ENCODE data around the gene NKAPD1.

DNA sequence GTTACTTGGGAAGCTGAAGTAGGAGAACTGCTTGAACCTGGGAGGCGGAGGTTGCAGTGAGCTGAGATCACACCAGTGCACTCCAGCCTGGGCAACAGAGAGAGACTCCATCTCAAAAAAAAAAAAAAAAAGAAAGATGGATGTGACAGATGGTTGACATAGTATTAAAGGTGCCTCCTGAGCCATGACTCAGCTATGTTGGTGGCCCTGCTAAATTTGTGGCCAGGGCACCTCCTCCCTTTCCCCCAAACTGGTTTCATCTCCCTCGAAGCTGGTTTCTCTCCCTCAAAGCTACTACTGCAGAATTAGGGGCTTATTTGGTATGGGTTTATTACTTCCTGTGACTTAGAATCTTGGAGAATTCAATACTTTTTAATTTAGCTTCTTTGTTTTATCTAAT lies 44.1 kb downstream of the NKAPD1 start:
- TF ChIP-seq, protein P1, sequence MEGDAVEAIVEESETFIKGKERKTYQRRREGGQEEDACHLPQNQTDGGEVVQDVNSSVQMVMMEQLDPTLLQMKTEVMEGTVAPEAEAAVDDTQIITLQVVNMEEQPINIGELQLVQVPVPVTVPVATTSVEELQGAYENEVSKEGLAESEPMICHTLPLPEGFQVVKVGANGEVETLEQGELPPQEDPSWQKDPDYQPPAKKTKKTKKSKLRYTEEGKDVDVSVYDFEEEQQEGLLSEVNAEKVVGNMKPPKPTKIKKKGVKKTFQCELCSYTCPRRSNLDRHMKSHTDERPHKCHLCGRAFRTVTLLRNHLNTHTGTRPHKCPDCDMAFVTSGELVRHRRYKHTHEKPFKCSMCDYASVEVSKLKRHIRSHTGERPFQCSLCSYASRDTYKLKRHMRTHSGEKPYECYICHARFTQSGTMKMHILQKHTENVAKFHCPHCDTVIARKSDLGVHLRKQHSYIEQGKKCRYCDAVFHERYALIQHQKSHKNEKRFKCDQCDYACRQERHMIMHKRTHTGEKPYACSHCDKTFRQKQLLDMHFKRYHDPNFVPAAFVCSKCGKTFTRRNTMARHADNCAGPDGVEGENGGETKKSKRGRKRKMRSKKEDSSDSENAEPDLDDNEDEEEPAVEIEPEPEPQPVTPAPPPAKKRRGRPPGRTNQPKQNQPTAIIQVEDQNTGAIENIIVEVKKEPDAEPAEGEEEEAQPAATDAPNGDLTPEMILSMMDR (IDR thresholded peaks at IDR 0.05), result no peak
- TF ChIP-seq POLR2AphosphoS5 (IDR thresholded peaks at IDR 0.05), result no peak
